Peyer's patch (tissue), 4 donors: ENCODE results near the gene SLC25A29. TPM values are rescaled to one million over a fixed set of nuclear protein-coding genes. Genes with fewer than 3 reads are reported as not detected.

Experiments used
- DNase-seq, 3 donors: peaks; one replicate each; pipeline ENCODE4 v3.0.0-alpha.2; 2017 to 2019
- H3K27ac ChIP-seq, 4 donors: fragments of 200-600 bp; sonication (generic); one replicate each; pipeline ENCODE4 v1.5.1; 2016 to 2019
- H3K27me3 ChIP-seq, 2 donors: fragments of 200-600 bp; sonication (generic); one replicate each; pipeline ENCODE4 v1.5.1; 2019
- H3K36me3 ChIP-seq, 3 donors: fragments of 200-600 bp; sonication (generic); one replicate each; pipeline ENCODE4 v1.5.1; 2016 to 2019
- H3K4me1 ChIP-seq, 4 donors: fragments of 200-600 bp; sonication (generic); one replicate each; pipeline ENCODE4 v1.5.1; 2016 to 2019
- H3K4me3 ChIP-seq, 4 donors: fragments of 200-600 bp; sonication (generic); 1 replicate in 3 of 4; 2 replicates in 1 of 4; pipeline ENCODE4 v1.5.1; 2016 to 2019; ENCODE audit warnings: mild to moderate bottlenecking in 1 of 4
- H3K9me3 ChIP-seq, 4 donors: fragments of 200-600 bp; sonication (generic); one replicate each; pipeline ENCODE4 v1.5.1; 2016 to 2019; ENCODE audit warnings: mild to moderate bottlenecking in 1 of 4
- POLR2A ChIP-seq, 2 donors: fragments of 450-650 bp; IDR thresholded peaks; one replicate each; pipeline ENCODE4 v1.5.1; 2017; ENCODE audit warnings: antibody characterized with exemption in 2 of 2, mild to moderate bottlenecking in 2 of 2, moderate library complexity in 2 of 2
- total RNA-seq, 4 donors: library from RNA; depleted of rRNA; stranded (reverse); fragments of >200 nt; gene quantifications; one replicate each; pipeline ENCODE4 v1.1.0, GENCODE V29; 2016
- TF ChIP-seq, protein P1 (sequence below), 6 experiments: fragments of 450-650 bp in 4 of 6; fragments of 200-600 bp in 2 of 6; sonication (generic) in 1 of 6; IDR thresholded peaks; one replicate each; pipeline ENCODE4 v1.5.1; 2017 to 2019; ENCODE audit warnings: antibody characterized with exemption in 6 of 6, mild to moderate bottlenecking in 3 of 6, moderate library complexity in 1 of 6

Gene SLC25A29
- total RNA-seq, 4 donors from 2014 or later, result 11.0 to 74.5 (median 32.0) TPM

DNA sequence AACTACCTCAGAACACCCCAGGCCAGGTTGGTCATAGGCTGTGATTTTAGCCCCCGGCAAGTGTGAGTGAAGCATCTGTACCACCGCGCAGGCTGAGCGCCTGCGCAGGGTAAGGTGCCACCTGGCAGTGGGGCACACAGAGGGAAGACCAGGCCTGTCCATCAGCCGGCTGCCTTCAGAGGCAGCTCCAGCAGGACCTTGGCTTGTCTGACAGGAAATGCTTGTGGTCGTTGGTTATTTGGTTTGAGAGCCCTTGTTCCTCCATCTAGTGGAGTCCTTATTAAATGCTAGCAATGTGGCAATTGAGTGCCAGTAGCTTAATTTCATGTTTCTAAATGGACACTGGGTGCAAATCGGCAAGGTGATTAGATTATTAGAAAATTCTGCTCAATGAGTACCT lies 27.5 kb downstream of the SLC25A29 start:
- H3K36me3 ChIP-seq, result peaks cover 0 to 17% (median 0%) of the 10 kb centered on the region in 3 donors
- TF ChIP-seq, protein P1, sequence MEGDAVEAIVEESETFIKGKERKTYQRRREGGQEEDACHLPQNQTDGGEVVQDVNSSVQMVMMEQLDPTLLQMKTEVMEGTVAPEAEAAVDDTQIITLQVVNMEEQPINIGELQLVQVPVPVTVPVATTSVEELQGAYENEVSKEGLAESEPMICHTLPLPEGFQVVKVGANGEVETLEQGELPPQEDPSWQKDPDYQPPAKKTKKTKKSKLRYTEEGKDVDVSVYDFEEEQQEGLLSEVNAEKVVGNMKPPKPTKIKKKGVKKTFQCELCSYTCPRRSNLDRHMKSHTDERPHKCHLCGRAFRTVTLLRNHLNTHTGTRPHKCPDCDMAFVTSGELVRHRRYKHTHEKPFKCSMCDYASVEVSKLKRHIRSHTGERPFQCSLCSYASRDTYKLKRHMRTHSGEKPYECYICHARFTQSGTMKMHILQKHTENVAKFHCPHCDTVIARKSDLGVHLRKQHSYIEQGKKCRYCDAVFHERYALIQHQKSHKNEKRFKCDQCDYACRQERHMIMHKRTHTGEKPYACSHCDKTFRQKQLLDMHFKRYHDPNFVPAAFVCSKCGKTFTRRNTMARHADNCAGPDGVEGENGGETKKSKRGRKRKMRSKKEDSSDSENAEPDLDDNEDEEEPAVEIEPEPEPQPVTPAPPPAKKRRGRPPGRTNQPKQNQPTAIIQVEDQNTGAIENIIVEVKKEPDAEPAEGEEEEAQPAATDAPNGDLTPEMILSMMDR (IDR thresholded peaks at IDR 0.05), result peak in 1 of 6 experiments; percentile 13
- no peak for TF ChIP-seq POLR2A (IDR thresholded peaks at IDR 0.05)
- DNase-seq, result peak in 1 of 3 donors; percentile 47
- H3K9me3 ChIP-seq, result no peaks in the 10 kb centered on the region
- H3K4me3 ChIP-seq, result no peak overlapping the region
- peaks cover 0 to 11% (median 0%) of the 10 kb centered on the region in 4 donors for H3K4me1 ChIP-seq
- H3K27me3 ChIP-seq, result no peaks in the 10 kb centered on the region
- H3K27ac ChIP-seq, result peak overlapping the region in 1 of 4 donors; percentile 36

DNA sequence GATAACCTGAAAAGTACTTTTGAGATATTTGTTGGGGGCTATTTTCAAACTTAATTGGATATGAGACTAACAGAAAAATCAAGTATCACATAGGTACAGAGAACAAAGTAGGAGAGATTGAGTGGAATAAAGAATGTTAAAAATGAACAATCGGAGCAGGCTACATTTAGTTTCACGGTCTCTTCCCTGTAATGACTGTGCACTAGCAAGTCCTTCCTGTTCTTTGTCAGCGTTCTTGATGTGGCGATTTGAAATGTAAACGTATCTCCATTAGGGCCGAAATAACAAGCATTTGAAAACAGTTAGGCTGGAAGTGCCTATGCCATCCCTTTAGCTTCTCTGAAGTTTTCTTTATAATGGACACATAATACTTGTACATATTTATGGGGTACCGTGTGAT lies 31.0 kb downstream of the SLC25A29 start:
- DNase-seq, result no peak
- no peak overlapping the region for H3K4me3 ChIP-seq
- no peaks in the 10 kb centered on the region for H3K9me3 ChIP-seq
- H3K36me3 ChIP-seq, result peaks cover 0 to 11% (median 0%) of the 10 kb centered on the region in 3 donors
- TF ChIP-seq, protein P1 (IDR thresholded peaks at IDR 0.05), result no peak
- TF ChIP-seq POLR2A (IDR thresholded peaks at IDR 0.05), result no peak
- H3K27me3 ChIP-seq, result no peaks in the 10 kb centered on the region
- H3K27ac ChIP-seq, result no peak overlapping the region
- peaks cover 0 to 11% (median 0%) of the 10 kb centered on the region in 4 donors for H3K4me1 ChIP-seq

DNA sequence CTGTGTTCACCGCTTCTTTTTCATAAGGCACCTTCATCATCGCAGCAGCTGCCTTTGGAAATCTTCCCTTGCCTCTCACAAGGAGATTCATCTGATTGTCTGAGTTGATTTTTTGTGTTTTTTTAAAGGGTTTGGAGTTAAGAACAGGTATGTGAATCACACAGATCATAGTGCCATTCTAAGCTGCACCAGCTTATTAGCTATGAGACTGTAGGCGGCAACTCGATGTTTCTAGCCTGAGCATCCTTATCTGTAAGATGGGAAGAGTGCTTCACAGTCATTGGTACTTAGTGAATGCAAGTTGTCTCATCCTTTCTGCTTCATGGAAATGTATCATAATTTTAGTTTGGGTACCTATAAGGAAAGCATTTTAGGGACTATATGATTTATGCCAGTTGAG lies 32.0 kb downstream of the SLC25A29 start:
- H3K9me3 ChIP-seq, result no peaks in the 10 kb centered on the region
- H3K36me3 ChIP-seq, result peaks cover 0 to 11% (median 0%) of the 10 kb centered on the region in 3 donors
- no peak overlapping the region for H3K27ac ChIP-seq
- no peak overlapping the region for H3K4me3 ChIP-seq
- TF ChIP-seq, protein P1 (IDR thresholded peaks at IDR 0.05), result no peak
- TF ChIP-seq POLR2A (IDR thresholded peaks at IDR 0.05), result no peak
- H3K4me1 ChIP-seq, result peaks cover 0 to 15% (median 0%) of the 10 kb centered on the region in 4 donors
- no peaks in the 10 kb centered on the region for H3K27me3 ChIP-seq
- DNase-seq, result no peak

DNA sequence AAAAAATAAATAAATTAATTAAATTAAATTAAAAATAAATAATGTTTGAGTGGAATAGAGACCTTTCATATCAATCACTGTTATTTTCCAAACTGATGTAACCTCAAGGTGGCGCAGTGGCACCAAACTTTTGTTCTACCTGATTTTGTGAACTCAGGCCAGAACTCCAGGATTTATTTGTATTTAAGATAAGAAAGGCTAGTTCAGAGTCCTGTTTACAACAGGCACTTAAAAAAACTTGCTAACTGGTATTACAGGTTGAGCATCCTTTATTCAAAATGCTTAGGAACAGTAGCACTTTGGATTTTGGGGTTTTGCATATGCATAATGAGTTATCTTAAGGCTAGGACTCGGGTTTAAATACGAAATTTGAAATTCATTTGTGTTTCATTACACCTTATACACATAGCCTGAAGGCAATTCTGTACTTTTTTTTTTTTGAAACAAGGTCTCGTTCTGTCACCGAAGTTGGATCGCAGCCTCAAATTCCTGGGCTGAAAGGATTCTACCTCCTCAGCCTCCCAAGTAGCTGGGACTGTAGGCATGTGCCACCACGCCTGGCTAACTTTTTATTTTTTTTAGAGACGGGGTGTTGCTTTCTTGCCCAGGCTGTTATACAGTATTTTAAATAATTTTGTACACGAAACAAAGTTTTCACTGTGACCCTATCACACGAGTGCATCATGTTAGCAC lies 34.9 kb downstream of the SLC25A29 start:
- Histone ChIP-seq H3K4me1 (peaks cover 0 to 29% (median 3%) of the 10 kb centered on the region in 4 donors), H3K27ac (no peak overlapping the region)

DNA sequence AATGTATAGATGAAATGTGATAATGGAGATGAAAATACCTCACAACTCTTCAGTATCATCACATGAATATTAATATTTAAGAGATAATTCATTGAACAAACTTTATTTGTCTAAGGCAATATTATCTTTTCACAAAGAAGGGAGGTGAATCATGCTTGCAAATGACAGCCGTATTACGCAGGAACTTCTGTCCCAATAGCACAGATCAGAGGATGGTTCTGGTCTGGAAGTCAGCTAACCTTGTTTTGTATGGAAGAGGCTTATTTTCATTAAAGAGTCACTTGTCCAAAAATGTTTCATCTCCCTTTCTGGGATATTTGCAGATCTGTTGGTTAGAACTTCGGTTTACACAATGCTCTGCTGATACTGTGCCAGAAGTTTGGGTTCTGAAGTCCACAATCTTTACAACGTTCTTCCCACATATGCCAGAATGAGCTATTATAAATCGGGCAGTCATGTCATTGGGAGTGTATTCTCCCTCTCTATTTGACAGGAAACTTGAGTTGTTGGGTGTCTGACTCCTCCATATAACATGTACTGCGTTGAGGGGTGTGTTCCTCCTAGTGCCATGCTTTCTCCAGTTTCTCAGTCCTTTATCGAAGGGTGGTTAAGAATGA lies 37.5 kb downstream of the SLC25A29 start:
- no peak for DNase-seq
- Histone ChIP-seq H3K36me3 (peaks cover 0 to 16% (median 0%) of the 10 kb centered on the region in 3 donors), H3K9me3 (no peaks in the 10 kb centered on the region), H3K4me1 (peaks cover 0 to 29% (median 3%) of the 10 kb centered on the region in 4 donors), H3K4me3 (no peak overlapping the region), H3K27ac (peak overlapping the region in 1 of 4 donors; percentile 44), H3K27me3 (no peaks in the 10 kb centered on the region)
- no peak for TF ChIP-seq POLR2A (IDR thresholded peaks at IDR 0.05)
- TF ChIP-seq, protein P1 (IDR thresholded peaks at IDR 0.05), result no peak

More for the DNA sequence above, 34.9 kb downstream of the SLC25A29 start:
- Histone ChIP-seq H3K27me3 (no peaks in the 10 kb centered on the region), H3K36me3 (peaks cover 0 to 7% (median 0%) of the 10 kb centered on the region in 3 donors), H3K9me3 (no peaks in the 10 kb centered on the region), H3K4me3 (no peak overlapping the region)
- TF ChIP-seq, protein P1 (IDR thresholded peaks at IDR 0.05), result peak in 4 of 6 experiments; percentile 32 to 65 (median 60)
- TF ChIP-seq POLR2A (IDR thresholded peaks at IDR 0.05), result no peak
- DNase-seq, result peak in 1 of 3 donors; percentile 75
